Astrocyte (in vitro differentiated cells and primary cell): ENCODE results near the gene EDEM3.

ENCODE experiments used
- EZH2 ChIP-seq: IDR thresholded peaks from 2 replicates; pipeline ENCODE4 v1.6.1; 2012; ENCODE audit warnings: mild to moderate bottlenecking, low read length, inconsistent platforms; ENCODE audit not compliant: insufficient read depth
- TF ChIP-seq, protein P1 (sequence below): IDR thresholded peaks from 2 replicates; pipeline ENCODE4 v1.5.1; 2011; ENCODE audit warnings: low read depth, mild to moderate bottlenecking, inconsistent platforms, low read length, moderate library complexity; ENCODE audit not compliant: insufficient read depth

DNA sequence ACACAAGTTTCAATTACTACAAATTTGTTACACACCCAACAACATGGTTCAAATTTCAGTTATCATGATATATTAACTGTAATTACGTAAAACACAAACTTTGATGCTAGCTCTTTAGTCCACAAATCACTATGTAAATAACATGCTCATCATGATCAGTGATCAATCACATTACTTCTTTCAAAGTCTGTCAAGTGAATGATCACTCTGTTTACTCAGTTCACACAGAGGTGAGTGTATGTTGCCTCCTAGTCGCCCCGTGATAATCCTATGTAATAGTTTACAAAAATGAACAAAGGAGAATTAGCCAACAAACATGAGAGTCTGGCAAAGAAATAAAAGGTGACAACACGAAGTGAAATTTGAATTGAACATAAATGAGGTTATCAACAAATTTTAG lies 14.3 kb downstream of the EDEM3 start:
- TF ChIP-seq, protein P1, sequence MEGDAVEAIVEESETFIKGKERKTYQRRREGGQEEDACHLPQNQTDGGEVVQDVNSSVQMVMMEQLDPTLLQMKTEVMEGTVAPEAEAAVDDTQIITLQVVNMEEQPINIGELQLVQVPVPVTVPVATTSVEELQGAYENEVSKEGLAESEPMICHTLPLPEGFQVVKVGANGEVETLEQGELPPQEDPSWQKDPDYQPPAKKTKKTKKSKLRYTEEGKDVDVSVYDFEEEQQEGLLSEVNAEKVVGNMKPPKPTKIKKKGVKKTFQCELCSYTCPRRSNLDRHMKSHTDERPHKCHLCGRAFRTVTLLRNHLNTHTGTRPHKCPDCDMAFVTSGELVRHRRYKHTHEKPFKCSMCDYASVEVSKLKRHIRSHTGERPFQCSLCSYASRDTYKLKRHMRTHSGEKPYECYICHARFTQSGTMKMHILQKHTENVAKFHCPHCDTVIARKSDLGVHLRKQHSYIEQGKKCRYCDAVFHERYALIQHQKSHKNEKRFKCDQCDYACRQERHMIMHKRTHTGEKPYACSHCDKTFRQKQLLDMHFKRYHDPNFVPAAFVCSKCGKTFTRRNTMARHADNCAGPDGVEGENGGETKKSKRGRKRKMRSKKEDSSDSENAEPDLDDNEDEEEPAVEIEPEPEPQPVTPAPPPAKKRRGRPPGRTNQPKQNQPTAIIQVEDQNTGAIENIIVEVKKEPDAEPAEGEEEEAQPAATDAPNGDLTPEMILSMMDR, result no peak
- no peak for TF ChIP-seq EZH2
